Gastroesophageal sphincter (tissue), 3 donors: ENCODE results near the gene BAHCC1.

Experiments used
- POLR2A ChIP-seq, 2 donors: fragments of 450-650 bp; IDR thresholded peaks; one replicate each; pipeline ENCODE4 v1.6.1; 2017; ENCODE audit warnings: antibody characterized with exemption in 2 of 2, mild to moderate bottlenecking in 2 of 2, moderate library complexity in 1 of 2
- POLR2AphosphoS5 ChIP-seq: sonication (generic); formaldehyde crosslinking; IDR thresholded peaks from one replicate; pipeline ENCODE4 v1.6.1; 2017; ENCODE audit warnings: antibody characterized with exemption
- TF ChIP-seq, protein P1 (sequence below), 4 experiments: fragments of 200-600 bp in 2 of 4; fragments of 450-650 bp in 2 of 4; sonication (generic) in 1 of 4; IDR thresholded peaks; one replicate each; pipeline ENCODE4 v1.5.1; 2017 to 2019; ENCODE audit warnings: antibody characterized with exemption in 4 of 4, mild to moderate bottlenecking in 2 of 4, moderate library complexity in 2 of 4

- no peak for TF ChIP-seq POLR2A (IDR thresholded peaks at IDR 0.05)
- TF ChIP-seq, protein P1, sequence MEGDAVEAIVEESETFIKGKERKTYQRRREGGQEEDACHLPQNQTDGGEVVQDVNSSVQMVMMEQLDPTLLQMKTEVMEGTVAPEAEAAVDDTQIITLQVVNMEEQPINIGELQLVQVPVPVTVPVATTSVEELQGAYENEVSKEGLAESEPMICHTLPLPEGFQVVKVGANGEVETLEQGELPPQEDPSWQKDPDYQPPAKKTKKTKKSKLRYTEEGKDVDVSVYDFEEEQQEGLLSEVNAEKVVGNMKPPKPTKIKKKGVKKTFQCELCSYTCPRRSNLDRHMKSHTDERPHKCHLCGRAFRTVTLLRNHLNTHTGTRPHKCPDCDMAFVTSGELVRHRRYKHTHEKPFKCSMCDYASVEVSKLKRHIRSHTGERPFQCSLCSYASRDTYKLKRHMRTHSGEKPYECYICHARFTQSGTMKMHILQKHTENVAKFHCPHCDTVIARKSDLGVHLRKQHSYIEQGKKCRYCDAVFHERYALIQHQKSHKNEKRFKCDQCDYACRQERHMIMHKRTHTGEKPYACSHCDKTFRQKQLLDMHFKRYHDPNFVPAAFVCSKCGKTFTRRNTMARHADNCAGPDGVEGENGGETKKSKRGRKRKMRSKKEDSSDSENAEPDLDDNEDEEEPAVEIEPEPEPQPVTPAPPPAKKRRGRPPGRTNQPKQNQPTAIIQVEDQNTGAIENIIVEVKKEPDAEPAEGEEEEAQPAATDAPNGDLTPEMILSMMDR (IDR thresholded peaks at IDR 0.05) = no peak
- no peak for TF ChIP-seq POLR2AphosphoS5
Measured at GRCh38 chr17:81514489-81514738, 119.2 kb downstream of the BAHCC1 start.
